B cell (primary cell): Measurements from ENCODE around the gene SUGP1. TPM values are rescaled to one million over a fixed set of nuclear protein-coding genes. Genes with fewer than 3 reads are reported as not detected.

ENCODE experiments used
- ATAC-seq: fragments of 200-7000 bp; cut with Tn5 transposase; one replicate; pipeline ENCODE4 v1.10.0; 2021; ENCODE audit warnings: low read depth, mild to moderate bottlenecking, moderate number of reproducible peaks, moderate library complexity
- CTCF ChIA-PET: fragments of 350-600 bp; sonication (Branson Sonifier 250); formaldehyde crosslinking; loops from one replicate; lab custom pipeline; 2021; ENCODE audit warnings: antibody characterized with exemption, inconsistent platforms; lab: Charles Lee
- POLR2A ChIA-PET: fragments of 350-600 bp; sonication (Branson Sonifier 250); formaldehyde crosslinking; loops from one replicate; lab custom pipeline; 2021; ENCODE audit warnings: antibody characterized with exemption; lab: Charles Lee
- DNase-seq: peaks from one replicate; pipeline ENCODE4 v3.0.0; 2013
- H2AFZ ChIP-seq: 2 replicates; pipeline ENCODE4 v1.6.1; 2012; ENCODE audit warnings: mild to moderate bottlenecking, low read depth, low read length; ENCODE audit not compliant: insufficient read depth, poor library complexity, severe bottlenecking
- H3K27ac ChIP-seq, 2 donors: 1 replicate in 1 of 2; 2 replicates in 1 of 2; pipeline ENCODE4 v1.5.1; 2012 to 2013; ENCODE audit warnings: low read length in 2 of 2, mild to moderate bottlenecking in 2 of 2, moderate library complexity in 1 of 2
- H3K27me3 ChIP-seq, 4 experiments: fragments of 200-600 bp in 1 of 4; sonication (generic) in 1 of 4; replicated peaks in 1 of 4; 1 replicate in 2 of 4; 2 replicates in 2 of 4; pipeline versions ENCODE4 v1.6.1 to v1.7.0; 2013 to 2016; ENCODE audit warnings: low read length in 3 of 4, mild to moderate bottlenecking in 2 of 4, mixed read lengths in 1 of 4, moderate library complexity in 1 of 4; ENCODE audit not compliant: insufficient read depth in 4 of 4, control insufficient read depth in 3 of 4; ENCODE audit errors: control extremely low read depth in 1 of 4
- H3K36me3 ChIP-seq, 2 experiments: replicated peaks in 1 of 2; 1 replicate in 1 of 2; 2 replicates in 1 of 2; pipeline versions ENCODE4 v1.6.1 to v1.7.1; 2013; ENCODE audit warnings: low read length in 1 of 2; ENCODE audit not compliant: insufficient read depth in 2 of 2, control insufficient read depth in 1 of 2; ENCODE audit errors: control extremely low read depth in 1 of 2, extremely low read depth in 1 of 2
- H3K4me1 ChIP-seq, 2 donors: fragments of 200-600 bp in 1 of 2; sonication (generic) in 1 of 2; 1 replicate in 1 of 2; 2 replicates in 1 of 2; pipeline versions ENCODE4 v1.5.1 to v1.6.1; 2013 to 2017; ENCODE audit warnings: low read length in 2 of 2; ENCODE audit not compliant: control insufficient read depth in 2 of 2, insufficient read depth in 2 of 2
- H3K4me2 ChIP-seq: replicated peaks from 2 replicates; pipeline ENCODE3; 2012; ENCODE audit warnings: mild to moderate bottlenecking, low read depth, low read length; ENCODE audit not compliant: poor library complexity, severe bottlenecking
- H3K4me3 ChIP-seq, 5 experiments: fragments of 200-600 bp in 1 of 5; sonication (generic) in 1 of 5; 1 replicate in 3 of 5; 2 replicates in 2 of 5; pipeline versions ENCODE4 v1.5.1 to v1.7.0; 2011 to 2016; ENCODE audit warnings: low read length in 4 of 5, mild to moderate bottlenecking in 4 of 5, low read depth in 2 of 5, control low read depth in 1 of 5, moderate library complexity in 1 of 5; ENCODE audit not compliant: insufficient read depth in 1 of 5; ENCODE audit errors: control extremely low read depth in 1 of 5, extremely low read depth in 1 of 5
- H3K79me2 ChIP-seq: fragments of 200-600 bp; sonication (generic); one replicate; pipeline ENCODE4 v1.6.0; 2016; ENCODE audit warnings: low read length; ENCODE audit not compliant: control insufficient read depth, insufficient read depth
- H3K9ac ChIP-seq: fragments of 200-600 bp; sonication (generic); 2 replicates; pipeline ENCODE4 v1.6.1; 2017; ENCODE audit warnings: mild to moderate bottlenecking, low read length, moderate library complexity
- H3K9me3 ChIP-seq, 3 donors: one replicate each; pipeline versions ENCODE4 v1.6.1 to v1.7.1; 2013; ENCODE audit warnings: low read length in 2 of 3; ENCODE audit not compliant: control insufficient read depth in 2 of 3, insufficient read depth in 1 of 3; ENCODE audit errors: control extremely low read depth in 1 of 3
- H4K20me1 ChIP-seq: 2 replicates; pipeline ENCODE4 v1.6.0; 2012; ENCODE audit warnings: mild to moderate bottlenecking, low read length; ENCODE audit not compliant: insufficient read depth, control insufficient read depth, poor library complexity, severe bottlenecking
- H3K27ac Mint-ChIP-seq: one replicate; pipeline ENCODE4 v1.8.0; 2021; ENCODE audit warnings: mixed read lengths
- H3K27me3 Mint-ChIP-seq: one replicate; pipeline ENCODE4 v1.8.0; 2021; ENCODE audit warnings: mixed read lengths
- H3K4me1 Mint-ChIP-seq: one replicate; pipeline ENCODE4 v1.8.0; 2021; ENCODE audit warnings: mixed read lengths
- H3K4me3 Mint-ChIP-seq: one replicate; pipeline ENCODE4 v1.8.0; 2021; ENCODE audit warnings: mixed read lengths
- H3K9me3 Mint-ChIP-seq: one replicate; pipeline ENCODE4 v1.8.0; 2022; ENCODE audit warnings: mixed read lengths; ENCODE audit not compliant: insufficient read depth
- EZH2 ChIP-seq: IDR thresholded peaks from 2 replicates; pipeline ENCODE4 v1.6.1; 2012; ENCODE audit warnings: borderline replicate concordance, low read depth, mild to moderate bottlenecking, moderate library complexity, low read length; ENCODE audit not compliant: insufficient read depth, poor library complexity, severe bottlenecking
- WGBS: methylation state at CpG from one replicate; pipeline ENCODE4 v1.1.5; 2013; ENCODE audit warnings: missing lambda C conversion rate; ENCODE audit not compliant: insufficient coverage; 5-methylcytosine and 5-hydroxymethylcytosine counted together
- intact Hi-C: fragments of 100-400 bp; cut with micrococcal nuclease; formaldehyde crosslinking; loops from one replicate; pipeline ENCODE4 v1.10.0; 2022
- polyA plus RNA-seq: library from polyadenylated mRNA; depleted of rRNA; stranded (reverse); fragments of >200 nt; gene quantifications from 2 replicates; pipeline ENCODE4 v1.2.3, GENCODE V29; 2012
- total RNA-seq, 2 donors: library from RNA; stranded (reverse); fragments of 120-200 nt in 1 of 2; gene quantifications; 1 replicate in 1 of 2; 2 replicates in 1 of 2; pipeline versions ENCODE4 v1.2.3 to v1.2.4, GENCODE V29; 2013 to 2022
- TF ChIP-seq, protein P1 (sequence below): fragments of 200-600 bp; IDR thresholded peaks from one replicate; pipeline ENCODE4 v1.8.0; 2022; ENCODE audit warnings: antibody characterized with exemption, mild to moderate bottlenecking

Gene SUGP1
- total and polyA plus RNA-seq, 2 donors (not counting 1 experiment from before 2014, with no cell fraction given): 61.3 to 86.9 TPM

DNA sequence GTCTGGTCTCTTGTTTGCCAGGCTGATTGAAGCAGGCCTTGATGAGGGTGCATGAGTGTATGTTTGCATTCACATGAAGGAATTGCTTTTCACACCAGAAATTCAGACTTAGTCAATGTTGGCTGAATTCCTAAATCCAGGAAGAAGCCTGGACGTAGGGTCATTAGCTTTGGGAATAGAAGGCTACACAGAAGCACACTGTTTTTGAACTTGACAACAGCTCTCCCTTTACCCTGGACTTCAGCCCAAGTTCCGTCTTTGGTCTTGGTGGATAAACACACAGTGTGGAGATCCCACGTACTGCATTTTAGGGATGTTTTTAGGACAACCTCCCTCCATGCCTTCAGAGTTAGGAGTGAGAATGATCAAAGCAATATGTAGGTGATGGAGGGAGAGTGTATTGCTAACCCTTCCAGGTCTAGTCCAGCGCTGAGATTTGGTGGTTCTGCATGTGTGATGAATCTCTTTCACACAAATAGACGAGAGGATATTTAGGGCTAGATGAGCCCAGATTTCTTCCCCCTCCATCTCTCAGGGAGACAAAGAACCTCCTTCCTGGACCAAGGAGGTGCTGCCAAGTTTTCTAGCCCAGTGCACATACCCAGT, 70.0 kb downstream of the SUGP1 start:
- Mint-ChIP-seq H3K27me3 (peaks cover 45% of the 10 kb centered on the region), H3K4me1 (no peaks in the 10 kb centered on the region), H3K4me3 (no peak overlapping the region), H3K9me3 (no peaks in the 10 kb centered on the region), H3K27ac (no peak overlapping the region)
- Histone ChIP-seq H3K9me3 (no peaks in the 10 kb centered on the region), H3K27ac (no peak overlapping the region), H3K9ac (no peak overlapping the region), H4K20me1 (no peaks in the 10 kb centered on the region), H3K4me3 (no peak overlapping the region), H3K27me3 (peaks cover 0 to 16% (median 7%) of the 10 kb centered on the region in 4 experiments), H3K36me3 (no peaks in the 10 kb centered on the region), H3K79me2 (no peaks in the 10 kb centered on the region), H2AFZ (no peak overlapping the region), H3K4me2 (no peak overlapping the region), H3K4me1 (no peaks in the 10 kb centered on the region)
- no CpG with 5 or more reads among the region's 5 CpGs for WGBS
- POLR2A ChIA-PET: no interaction called here
- TF ChIP-seq, protein P1, sequence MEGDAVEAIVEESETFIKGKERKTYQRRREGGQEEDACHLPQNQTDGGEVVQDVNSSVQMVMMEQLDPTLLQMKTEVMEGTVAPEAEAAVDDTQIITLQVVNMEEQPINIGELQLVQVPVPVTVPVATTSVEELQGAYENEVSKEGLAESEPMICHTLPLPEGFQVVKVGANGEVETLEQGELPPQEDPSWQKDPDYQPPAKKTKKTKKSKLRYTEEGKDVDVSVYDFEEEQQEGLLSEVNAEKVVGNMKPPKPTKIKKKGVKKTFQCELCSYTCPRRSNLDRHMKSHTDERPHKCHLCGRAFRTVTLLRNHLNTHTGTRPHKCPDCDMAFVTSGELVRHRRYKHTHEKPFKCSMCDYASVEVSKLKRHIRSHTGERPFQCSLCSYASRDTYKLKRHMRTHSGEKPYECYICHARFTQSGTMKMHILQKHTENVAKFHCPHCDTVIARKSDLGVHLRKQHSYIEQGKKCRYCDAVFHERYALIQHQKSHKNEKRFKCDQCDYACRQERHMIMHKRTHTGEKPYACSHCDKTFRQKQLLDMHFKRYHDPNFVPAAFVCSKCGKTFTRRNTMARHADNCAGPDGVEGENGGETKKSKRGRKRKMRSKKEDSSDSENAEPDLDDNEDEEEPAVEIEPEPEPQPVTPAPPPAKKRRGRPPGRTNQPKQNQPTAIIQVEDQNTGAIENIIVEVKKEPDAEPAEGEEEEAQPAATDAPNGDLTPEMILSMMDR: no peak
- no peak for TF ChIP-seq EZH2
- CTCF ChIA-PET: no interaction called here
- ATAC-seq: no peak
- DNase-seq: no peak
- intact Hi-C loops: no loop called here

DNA sequence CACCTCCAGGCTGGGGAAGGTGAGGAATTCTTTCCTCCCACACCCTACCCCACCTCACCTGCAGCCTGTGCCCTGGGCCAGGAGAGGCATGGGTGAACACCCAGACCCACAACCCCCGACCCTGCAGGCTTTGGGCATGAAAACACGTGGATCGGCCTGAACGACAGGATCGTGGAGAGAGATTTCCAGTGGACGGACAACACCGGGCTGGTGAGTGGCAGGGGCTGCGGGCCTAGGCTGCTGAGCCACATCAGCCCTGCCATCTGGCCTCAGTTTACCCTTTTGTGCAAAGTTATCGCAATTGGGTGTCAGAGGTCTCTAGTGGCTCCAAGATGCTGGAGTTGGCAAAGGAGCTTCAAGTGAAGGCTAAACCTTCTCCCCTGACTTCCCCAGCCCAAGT, 79.8 kb downstream of the SUGP1 start:
- POLR2A ChIA-PET: no interaction called here
- H3K27me3 Mint-ChIP-seq: peaks cover 11% of the 10 kb centered on the region
- H3K9ac ChIP-seq: no peak overlapping the region
- WGBS: 85% methylated on average over 8 of the region's 9 CpGs
- no peak overlapping the region for H2AFZ ChIP-seq
- TF ChIP-seq, protein P1: no peak
- TF ChIP-seq EZH2: no peak
- H3K4me1 ChIP-seq: no peaks in the 10 kb centered on the region
- ATAC-seq: no peak
- intact Hi-C loops: no loop called here
- CTCF ChIA-PET: no interaction called here
- H3K4me2 ChIP-seq: no peak overlapping the region
- H3K9me3 Mint-ChIP-seq: peaks cover 6% of the 10 kb centered on the region
- H3K27ac Mint-ChIP-seq: no peak overlapping the region
- DNase-seq: no peak
- no peaks in the 10 kb centered on the region for H3K79me2 ChIP-seq
- no peaks in the 10 kb centered on the region for H4K20me1 ChIP-seq
- peaks cover 0 to 12% (median 4%) of the 10 kb centered on the region in 4 experiments for H3K27me3 ChIP-seq
- no peaks in the 10 kb centered on the region for H3K4me1 Mint-ChIP-seq
- H3K4me3 ChIP-seq: no peak overlapping the region
- peaks cover 1 to 19% (median 9%) of the 10 kb centered on the region in 3 donors for H3K9me3 ChIP-seq
- H3K4me3 Mint-ChIP-seq: no peak overlapping the region
- no peak overlapping the region for H3K27ac ChIP-seq
- no peaks in the 10 kb centered on the region for H3K36me3 ChIP-seq
